Measurements from ENCODE around the gene FRG2.
"Not testable (repeated sequence)": the region's sequence is repeated elsewhere in the genome, so short reads cannot be mapped to it uniquely, and the experiment has no call there.

Gene FRG2

GRCh38 chr4:190015538-190016368 is 11.3 kb downstream of the FRG2 start:
- TF ChIP-seq CTCF (conservative IDR thresholded peaks at IDR 0.05), result no peak
- no peak overlapping the region for H3K27ac ChIP-seq

- TF ChIP-seq CTCF (conservative IDR thresholded peaks at IDR 0.05), result no peak
- no peak overlapping the region for H3K27ac ChIP-seq
These were observed 12.1 kb downstream of the FRG2 start for GRCh38 chr4:190014771-190015537.

GRCh38 chr4:189989941-189990340 is 37.1 kb downstream of the FRG2 start:
- not testable (repeated sequence) for H3K27ac ChIP-seq

- TF ChIP-seq CTCF (conservative IDR thresholded peaks at IDR 0.05), result no peak
These were observed 38.1 kb downstream of the FRG2 start for GRCh38 chr4:189988877-189989431.

GRCh38 chr4:189985651-189986243 is 41.3 kb downstream of the FRG2 start:
- not testable (repeated sequence) for H3K27ac ChIP-seq

More at GRCh38 chr4:189988877-189989431, 38.1 kb downstream of the FRG2 start:
- no peak overlapping the region for H3K27ac ChIP-seq

- H3K27ac ChIP-seq, result not testable (repeated sequence)
These were observed 42.4 kb downstream of the FRG2 start for GRCh38 chr4:189984661-189985060.

- H3K27ac ChIP-seq, result not testable (repeated sequence)
These were observed 43.0 kb downstream of the FRG2 start for GRCh38 chr4:189983916-189984526.

- no peak for TF ChIP-seq CTCF (conservative IDR thresholded peaks at IDR 0.05)
These were observed 45.1 kb downstream of the FRG2 start for GRCh38 chr4:189981970-189982369.

GRCh38 chr4:189980292-189980691 is 46.8 kb downstream of the FRG2 start:
- not testable (repeated sequence) for H3K27ac ChIP-seq

More at GRCh38 chr4:189981970-189982369, 45.1 kb downstream of the FRG2 start:
- H3K27ac ChIP-seq, result no peak overlapping the region
